Renal cortex interstitium (tissue), 11 donors: ENCODE results near the gene PICK1. TPM values are rescaled to one million over a fixed set of nuclear protein-coding genes. Genes with fewer than 3 reads are reported as not detected.

Experiments used
- DNase-seq, 11 donors: peaks; one replicate each; pipeline ENCODE4 v3.0.0-alpha.2; 2013; ENCODE audit warnings: low read depth in 9 of 11, low spot score in 4 of 11; ENCODE audit errors: extremely low read depth in 1 of 11
- polyA plus RNA-seq, 3 donors: library from polyadenylated mRNA; unstranded; fragments of 120-200 nt; gene quantifications; one replicate each; pipeline ENCODE4 v1.2.1, GENCODE V29; 2013; ENCODE audit not compliant: insufficient read length in 3 of 3

Gene PICK1
- polyA plus RNA-seq, 3 donors, result 30.2 to 45.6 (median 38.0) TPM

GRCh38 chr22:38040953-38041759 lies 16.0 kb upstream of the PICK1 start:
- DNase-seq, result no peak

DNA sequence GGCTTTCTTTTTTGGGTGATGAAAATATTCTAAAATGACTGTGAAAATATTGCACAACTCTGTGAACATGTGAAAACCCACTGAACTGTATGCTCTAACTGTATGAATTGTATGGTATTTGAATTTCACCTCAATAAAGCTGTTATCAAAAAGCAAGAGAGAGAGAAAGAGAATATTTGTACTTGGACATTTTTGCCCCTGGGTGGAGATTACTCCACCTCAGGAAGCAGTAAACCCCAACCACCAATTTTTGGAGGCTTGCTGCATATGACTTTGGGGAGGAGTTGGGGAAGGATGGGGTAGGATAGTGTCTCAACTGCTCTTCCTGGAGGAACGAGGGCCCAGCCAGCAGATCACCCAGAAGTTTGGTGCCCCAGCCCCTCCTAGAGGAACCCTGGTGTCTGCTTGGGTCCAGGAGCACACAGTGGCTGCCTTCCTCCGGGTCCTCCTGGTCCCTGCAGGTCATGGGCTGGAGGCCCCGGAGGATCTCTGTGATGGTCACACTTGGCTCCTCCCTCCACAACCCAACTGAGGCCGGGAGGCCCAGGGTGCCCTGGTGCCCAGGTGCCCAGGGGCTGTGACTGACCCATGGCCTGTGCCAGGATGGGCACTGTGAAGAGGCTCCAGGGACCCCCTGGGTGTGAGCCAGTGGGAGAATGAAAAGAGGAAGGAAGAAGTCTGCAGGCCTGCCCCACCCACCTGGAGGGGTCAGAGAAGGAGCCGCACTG lies 15.3 kb upstream of the PICK1 start:
- DNase-seq, result no peak

- no peak for DNase-seq
Measured at GRCh38 chr22:38042488-38042790, 14.8 kb upstream of the PICK1 start.

GRCh38 chr22:38043151-38044039 lies 13.8 kb upstream of the PICK1 start:
- no peak for DNase-seq

- DNase-seq, result no peak
Measured at GRCh38 chr22:38046070-38046748, 11.0 kb upstream of the PICK1 start.

GRCh38 chr22:38049812-38050619 lies 7.2 kb upstream of the PICK1 start:
- DNase-seq, result no peak

DNA sequence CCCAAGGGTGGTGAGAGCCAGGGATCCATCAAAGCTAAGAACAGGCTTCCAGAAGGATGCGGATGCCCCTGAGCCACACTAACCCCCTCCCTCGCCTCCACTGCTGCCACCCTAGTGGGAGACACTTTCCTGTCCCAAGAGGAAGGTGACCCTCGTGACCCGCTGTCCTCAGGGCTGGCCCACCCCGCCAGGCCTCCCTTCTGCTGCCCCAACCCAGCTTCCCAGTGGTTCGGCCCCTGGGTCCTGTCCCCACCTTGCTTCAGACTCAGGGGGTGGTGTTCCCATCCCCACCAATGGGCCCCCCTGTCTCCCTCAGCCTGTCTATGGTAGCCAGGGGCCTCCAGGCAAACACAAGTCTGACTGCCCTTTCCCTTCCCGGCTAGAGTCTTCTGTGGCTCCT lies 6.5 kb upstream of the PICK1 start:
- no peak for DNase-seq

DNA sequence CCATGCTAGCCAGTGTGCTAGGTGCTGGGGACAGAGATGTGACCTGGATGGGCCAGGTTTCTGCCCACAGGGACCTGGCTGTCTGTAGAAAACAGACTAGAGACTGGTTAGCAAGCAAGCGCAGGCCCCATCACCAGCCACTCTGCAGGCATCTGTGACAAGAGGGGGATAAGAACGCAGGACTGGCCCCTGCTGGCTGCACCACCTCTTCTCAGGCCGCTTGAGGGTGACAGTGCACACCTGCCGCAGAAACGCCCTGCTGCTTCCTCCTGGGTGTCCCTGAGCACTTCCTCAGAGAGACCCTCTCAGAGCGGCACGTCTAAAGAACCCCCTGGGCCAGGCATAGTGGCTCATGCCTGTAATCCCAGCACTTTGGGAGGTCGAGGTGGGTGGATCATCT lies 5.9 kb upstream of the PICK1 start:
- no peak for DNase-seq

DNA sequence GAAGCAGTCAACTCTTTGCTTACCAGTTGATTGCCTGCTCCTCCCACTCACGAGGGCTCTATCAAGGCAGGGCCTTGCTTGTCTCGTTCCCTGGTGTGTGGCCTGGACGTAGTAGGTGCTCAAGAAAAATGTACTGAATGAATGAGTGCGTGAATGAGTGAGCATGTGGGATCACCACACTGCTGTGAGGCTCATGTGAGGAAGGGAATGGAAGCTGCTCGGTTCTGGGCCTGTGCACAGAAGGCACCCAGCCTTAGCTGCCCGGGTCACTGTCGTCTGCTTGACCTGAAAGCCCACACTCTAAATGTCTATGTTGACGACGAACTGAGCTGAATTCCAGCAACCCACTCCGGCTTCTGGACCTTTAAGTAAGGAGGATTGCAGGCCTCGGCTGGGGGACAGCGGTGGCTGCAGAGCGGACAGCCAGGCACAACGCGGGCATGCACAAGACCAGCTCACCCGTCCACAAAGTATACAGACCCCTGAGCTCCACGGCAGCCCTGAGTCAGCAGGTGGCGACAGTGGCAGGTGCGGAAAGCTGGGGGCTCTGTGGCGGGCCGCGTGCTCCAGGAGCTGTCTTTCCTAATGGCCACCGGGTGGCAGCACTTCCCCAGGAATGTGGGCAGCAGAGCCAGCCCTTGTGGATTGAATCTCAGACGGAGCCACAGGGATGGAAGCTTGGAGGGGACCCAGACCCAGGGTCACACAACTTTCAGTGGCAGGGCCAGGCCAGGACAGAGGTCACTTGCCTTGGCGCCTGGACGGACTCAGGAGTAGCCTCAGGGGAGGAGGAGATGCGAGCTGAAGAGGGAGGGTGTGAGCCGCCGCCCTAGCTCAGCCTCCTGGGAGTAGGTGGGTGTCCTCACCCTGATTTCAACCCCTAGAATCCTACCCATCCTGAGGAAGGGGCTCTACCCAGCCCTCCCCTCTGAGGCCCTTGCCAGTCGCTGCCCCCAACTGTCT lies 5.0 kb upstream of the PICK1 start:
- peak in 10 of 11 donors; percentile 68 to 81 (median 74) for DNase-seq

DNA sequence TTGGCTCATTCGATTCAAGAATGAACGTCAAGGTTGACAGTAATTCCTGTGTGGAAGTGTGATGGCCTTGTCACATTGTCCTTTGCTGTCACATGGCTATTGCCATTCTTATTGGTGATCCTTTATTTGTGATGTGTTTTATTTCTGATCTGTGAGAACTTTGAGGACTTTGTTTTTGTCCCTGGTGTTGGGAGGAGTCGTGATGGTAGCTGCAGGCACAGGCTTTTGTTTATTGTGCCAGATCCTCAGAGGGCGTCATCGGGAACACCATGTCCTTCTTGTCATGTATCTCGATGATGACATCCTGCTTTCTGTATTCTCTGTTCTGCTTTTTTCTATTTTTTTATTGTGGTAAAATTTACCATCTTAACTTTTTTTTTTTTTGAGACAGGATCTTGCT lies 5.6 kb downstream of the PICK1 start:
- no peak for DNase-seq

GRCh38 chr22:38065539-38065938 lies 8.3 kb downstream of the PICK1 start:
- no peak for DNase-seq

DNA sequence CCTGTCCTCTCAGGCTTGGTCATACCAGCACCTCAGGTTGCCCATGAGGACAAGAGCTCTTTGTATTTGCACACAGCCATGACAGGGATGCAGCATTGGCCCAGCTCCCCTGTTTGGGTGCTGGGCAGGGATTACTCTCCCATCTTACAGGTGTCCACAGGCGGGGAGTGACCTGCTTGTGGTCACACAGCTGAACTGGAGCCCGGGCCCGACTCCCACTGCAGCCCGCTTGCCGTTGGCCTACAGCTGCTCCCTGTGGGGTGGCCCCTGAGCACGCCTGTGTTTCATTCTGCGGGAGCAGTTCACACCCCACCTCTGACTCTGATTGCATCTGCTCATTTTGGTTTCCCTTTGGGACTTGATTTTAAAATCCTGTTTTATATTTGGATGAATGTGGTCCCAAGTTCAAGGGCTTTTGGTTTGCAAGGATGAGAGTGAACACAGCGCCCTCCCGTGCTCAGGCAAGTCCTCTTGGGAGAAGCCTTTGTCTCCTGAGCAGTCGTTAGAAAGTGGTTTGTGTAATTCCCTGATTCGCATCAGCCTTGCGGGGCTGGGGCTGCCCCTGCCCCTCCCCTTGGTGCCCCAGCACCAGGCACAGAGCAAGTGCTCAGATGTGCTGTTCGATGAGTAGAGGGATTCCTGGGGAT lies 9.3 kb downstream of the PICK1 start:
- DNase-seq, result no peak

DNA sequence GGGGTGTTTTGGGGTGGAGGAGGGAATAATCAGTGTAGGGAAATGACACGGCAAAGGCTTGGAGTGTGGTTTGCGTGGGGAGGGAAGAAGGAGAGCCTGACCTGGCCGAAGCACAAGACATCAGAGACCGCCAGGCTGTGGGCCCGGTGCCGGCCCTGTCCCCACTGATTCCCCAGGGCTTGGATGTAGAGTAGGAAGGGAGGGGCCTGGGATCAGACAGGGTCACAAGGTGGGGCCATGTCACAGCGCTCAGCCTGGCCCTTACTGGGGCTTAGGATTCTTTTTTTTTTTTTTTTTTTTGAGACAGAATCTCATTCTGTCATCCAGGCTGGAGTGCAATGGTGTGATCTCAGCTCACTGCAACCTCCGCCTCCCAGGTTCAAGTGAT lies 9.8 kb downstream of the PICK1 start:
- DNase-seq, result no peak

- DNase-seq, result no peak
Measured at GRCh38 chr22:38067761-38068360, 10.7 kb downstream of the PICK1 start.

DNA sequence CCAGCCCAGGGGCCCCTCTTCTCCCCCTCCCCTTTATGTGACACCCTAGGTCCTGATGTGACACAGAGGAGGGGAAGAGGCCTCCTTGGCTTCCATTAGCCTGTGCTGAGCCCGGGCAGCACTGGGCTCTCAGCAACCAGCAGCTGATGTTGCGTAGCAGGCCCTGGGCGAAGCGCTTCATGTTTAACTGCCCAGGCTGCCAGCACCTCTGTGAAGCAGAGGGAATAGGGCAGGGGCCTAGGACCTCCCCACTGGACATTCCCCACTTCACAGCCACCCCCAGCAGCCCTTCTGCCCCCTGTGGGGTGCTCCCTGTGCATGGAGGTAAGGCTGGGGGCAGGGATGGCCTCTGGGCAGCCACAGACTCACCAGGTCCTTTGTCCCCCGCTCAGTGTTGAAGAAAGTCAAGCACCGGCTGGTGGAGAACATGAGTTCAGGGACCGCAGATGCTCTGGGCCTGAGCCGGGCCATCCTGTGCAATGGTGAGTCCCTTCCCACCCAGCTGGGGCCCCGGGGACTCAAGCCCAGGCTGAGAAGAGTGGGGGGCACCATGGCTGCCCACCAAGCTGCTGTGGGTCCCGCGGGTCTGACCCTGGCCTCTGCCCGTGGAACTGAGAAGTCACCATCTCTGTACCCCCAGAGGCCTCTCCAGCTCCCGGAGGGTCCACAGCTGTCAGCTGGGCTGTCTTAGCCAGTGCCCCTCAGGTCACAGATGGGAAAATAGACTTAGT lies 11.6 kb downstream of the PICK1 start:
- DNase-seq, result no peak
